Stimulated activated CD4-positive, alpha-beta T cell treated with anti-CD3 and anti-CD28 coated beads, Interleukin-15, amount 100 ng/mL, for 48 hours (primary cell): ENCODE results near the gene FNDC8.
"Not testable (repeated sequence)": the region's sequence is repeated elsewhere in the genome, so short reads cannot be mapped to it uniquely, and the experiment has no call there.

Source experiments
- DNase-seq, 2 donors: peaks; one replicate each; pipeline ENCODE4 v3.0.0-alpha.2; 2020; ENCODE audit warnings: low read depth in 2 of 2

The FNDC8 gene

DNA sequence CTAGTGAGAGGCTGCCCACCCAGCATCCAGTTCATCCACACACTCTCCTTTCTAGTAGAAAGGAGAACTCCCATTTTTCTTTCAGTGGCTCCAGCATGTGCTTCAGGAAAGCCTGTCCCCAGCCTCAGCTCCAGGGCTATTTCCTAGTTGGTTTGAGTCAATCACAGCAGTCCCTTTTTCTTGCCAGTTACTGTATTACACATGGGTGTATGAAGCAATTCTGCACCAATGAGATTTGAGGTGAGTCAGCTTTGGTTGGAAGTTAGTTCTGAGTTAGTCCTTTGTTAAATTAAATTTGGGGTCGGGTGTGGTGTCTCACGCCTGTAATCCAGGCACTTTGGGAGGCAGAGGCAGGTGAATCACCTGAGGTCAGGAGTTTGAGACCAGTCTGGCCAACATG, 26.5 kb upstream of the FNDC8 start:
- no peak for DNase-seq

DNA sequence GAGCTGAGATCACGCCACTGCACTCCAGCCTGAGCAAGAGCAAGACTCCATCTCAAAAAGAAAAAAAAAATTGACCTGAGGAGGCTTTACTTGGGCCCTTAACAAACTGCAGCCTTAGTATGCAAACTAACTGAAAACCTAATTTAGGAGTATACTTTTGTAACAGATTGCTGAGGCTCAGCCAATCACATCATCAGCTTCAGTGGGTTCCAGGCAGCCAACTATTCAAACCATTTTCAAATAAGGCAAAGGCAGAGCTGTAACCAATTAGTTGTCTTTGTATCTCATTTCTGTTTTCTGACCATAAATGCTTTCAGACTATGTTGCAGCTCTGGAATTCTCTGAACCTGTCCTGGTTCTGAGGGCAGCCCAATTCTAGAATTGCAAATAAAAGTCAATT, 25.7 kb upstream of the FNDC8 start:
- DNase-seq: no peak

DNA sequence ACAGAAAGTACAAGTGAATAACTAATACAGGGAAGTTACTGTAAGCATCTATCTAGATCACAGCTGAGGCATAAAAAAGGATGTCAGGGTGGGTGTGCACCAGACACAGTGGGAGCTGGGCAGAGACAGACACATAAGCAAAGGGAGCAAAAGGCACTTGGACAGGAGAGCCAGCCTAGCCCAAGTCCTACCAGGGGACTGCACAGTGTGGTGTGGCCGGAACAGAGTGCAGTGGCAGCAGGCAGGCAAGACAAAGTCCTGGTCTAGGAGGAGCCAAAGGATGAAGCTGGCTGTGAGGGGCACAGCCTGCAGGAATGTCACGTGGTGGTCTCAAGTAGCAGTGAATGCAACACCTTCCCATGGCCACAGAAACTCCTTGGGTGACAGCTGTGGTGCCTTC, 23.6 kb upstream of the FNDC8 start:
- no peak for DNase-seq

DNA sequence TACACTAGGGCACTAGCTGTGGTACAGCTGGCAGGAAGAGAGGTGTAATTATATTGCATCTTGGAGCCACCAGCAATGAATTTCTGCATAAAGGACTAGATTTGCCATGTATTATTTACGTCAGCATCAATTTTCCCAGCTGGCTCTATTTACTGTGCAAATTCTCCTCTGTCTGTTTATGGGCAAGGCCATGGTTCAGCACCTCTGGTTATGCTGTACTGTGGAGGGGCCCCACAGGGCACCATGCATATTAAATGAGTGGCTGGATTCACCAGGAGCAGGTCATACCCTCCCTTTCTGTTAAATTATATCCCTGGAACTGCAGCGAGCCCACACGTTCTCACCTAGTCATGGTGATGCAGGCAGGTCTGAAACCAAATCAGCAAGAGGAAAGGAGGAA, 21.5 kb upstream of the FNDC8 start:
- DNase-seq: no peak

DNA sequence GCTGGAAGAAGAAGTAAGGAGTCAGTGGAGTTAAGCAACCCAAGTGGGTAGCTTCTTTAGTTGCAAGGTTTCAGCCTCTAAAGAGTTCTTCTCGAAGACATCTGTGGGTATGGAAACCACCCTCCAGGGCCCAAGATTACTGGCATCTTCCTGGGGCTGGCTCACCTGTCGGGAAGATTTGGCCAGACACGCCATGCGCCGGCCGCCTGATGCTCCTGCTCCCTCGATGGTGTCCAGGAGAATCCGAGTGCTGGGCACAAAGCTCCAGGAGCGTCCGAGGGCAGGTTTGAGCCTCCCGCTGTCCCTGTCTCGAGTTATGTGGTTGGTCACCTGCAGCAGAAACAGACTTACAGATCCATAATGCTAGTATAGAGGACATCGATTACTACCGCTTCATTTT, 20.4 kb upstream of the FNDC8 start:
- no peak for DNase-seq

DNA sequence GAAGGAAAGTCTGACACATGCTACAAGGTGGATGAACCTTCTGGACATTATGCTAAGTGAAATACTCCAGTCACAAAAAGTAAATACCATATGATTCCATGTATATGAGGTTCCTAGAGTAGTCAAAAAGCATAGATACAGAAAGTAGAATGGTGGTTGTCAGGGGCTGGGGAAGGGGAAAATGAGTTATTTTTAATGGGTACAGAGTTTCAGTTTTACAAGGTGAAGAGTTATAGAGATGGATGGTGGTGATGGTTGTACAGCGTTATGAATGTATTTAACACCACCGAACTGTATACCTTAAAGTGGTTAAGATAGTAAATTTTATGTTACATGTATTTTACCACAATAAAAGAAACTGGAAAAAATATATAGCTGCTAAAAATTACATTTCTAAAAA, 19.7 kb upstream of the FNDC8 start:
- DNase-seq: no peak

DNA sequence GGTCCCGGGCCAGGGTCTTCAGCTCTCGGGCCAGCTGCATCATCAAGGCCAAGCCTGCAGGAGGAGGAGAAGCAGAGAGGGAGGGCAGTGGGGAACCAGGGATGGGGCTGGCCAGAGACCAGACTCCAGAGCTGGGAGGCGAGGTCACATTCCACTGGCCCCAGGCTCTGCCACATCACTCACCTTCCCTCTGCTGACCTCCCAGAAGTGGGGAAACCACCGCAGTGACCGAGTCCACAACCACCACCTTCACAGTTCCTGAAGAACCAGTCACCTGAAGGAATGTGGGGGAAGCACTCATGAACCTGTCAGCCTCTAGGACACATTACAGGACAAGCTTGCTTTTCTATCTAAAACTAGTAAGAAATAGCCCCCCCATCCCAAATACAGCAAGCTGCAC, 18.1 kb upstream of the FNDC8 start:
- no peak for DNase-seq

DNA sequence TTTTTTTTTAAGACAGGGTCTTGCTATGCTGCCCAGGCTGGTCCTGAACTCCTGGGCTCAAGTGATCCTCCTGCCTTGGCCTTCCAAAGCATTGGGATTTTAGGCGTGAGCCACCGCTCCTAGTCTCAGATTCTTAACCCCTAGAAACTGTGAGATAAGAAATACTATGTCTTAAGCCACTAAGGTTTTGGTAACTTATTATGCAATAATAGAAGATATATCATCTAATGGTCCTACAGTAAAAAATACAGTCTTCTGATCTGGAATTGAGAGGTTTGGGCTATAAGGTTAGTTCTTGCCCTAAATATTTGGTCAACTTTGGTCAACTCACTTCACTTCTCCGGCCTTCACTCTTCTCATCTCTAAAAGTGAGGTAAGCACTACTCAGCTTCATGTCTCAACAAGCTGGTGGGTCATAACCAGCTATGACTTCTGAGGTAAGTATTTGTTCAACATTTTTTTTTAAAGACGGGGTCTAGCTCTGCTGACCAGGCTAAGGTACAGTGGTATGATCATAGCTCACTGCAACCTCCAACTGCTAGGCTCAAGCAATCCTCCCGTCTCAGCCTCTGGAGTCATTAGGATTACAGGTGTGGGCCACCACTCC, 16.5 kb upstream of the FNDC8 start:
- no peak for DNase-seq

DNA sequence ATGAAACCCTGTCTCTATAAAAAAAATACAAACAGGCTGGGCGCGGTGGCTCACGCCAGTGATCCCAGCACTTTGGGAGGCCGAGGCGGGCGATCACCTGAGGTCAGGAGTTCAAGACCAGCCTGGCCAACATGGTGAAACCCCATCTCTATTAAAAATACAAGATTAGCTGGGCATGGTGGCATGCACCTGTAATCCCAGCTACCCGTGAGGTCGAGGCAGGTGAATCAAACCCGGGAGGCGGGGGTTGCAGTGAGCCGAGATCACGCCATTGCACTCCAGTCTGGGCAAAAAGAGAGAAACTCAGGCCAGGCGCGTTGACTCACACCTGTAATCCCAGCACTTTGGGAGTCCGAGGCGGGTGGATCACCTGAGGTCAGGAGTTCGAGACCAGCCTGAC, 10.6 kb upstream of the FNDC8 start:
- DNase-seq: not testable (repeated sequence)

DNA sequence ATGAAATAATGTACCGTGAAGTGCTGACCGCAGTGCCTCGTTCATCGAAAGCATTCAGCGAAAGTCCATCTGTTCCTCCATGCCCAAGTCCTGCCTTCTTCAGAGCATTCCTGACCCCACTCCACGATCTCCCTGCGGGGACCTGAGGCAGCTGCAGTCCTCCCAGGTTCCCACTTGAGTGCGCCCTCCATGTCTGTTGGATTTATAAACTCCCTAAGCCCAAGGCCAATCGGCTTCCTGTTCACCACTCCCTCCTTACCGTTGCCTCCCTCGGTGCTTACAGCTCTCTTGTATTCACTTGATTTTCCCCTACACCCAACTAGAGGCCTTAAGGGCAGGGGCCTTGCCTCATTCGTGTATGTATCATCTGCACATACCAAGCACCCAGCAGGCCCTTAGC, 4.6 kb upstream of the FNDC8 start:
- DNase-seq: no peak

DNA sequence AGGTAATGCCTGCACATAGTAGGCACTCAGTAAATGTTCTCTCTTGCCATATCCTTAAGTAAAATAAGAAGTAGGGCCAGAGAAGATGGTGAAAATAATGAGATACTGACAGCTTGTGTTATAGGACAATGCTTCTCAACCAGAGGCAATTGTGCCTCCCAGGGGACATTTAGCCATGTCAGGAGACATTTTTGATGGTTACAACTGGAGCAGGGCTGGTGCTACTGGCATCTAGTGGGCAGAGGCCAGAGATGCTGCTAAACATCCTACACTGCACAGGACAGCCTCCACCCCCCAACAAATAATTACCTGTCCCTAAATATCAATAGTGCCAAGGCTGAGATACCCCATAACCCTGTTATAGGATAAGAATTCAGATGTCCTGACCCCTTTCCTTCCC, 3.4 kb upstream of the FNDC8 start:
- no peak for DNase-seq

DNA sequence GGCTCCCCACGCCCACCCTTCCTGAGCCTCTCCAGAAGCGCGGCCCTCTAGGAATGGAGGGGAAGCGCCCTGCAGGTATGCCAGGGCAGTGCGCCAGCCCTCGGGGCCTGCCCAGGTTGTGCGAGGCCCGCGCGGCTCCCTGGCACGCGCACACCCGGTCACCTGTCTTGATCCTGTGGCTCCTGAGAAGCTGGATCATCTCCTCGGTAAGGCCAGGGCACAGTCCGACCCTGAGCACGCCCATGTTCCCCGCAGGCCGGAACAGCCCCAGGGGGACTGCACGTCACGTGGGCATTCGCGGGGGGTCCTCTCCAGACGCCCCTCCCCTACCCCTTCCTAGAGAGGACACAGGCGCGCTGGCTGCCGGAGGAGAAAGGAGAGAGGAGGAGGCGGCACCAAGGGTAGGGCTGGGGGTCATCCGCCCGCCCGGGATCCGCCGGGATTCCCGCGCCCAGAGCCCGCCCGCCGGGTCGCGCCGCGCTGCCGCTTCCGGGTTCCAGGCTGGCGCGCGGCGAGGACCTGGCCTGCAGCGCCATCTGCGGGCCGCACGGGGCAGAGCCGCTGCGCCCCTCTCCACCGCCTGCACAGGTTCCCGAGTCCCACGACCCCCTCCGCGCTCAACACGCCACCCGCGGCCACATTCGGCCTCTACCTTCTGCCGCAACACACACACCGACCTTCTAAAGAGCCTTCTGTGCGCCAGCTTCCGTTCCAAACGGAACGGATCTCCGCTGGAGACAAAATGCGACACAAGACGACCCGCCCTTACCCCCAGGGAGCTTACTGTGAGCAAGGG, 1.8 kb upstream of the FNDC8 start, which contains the start of gene RAD51D:
TSS of gene RAD51D (minus strand) at position 491 of the 796 bp plus-strand sequence. CDS start at position 244, 247 bp downstream.
- DNase-seq: peak; percentile 71 to 73

DNA sequence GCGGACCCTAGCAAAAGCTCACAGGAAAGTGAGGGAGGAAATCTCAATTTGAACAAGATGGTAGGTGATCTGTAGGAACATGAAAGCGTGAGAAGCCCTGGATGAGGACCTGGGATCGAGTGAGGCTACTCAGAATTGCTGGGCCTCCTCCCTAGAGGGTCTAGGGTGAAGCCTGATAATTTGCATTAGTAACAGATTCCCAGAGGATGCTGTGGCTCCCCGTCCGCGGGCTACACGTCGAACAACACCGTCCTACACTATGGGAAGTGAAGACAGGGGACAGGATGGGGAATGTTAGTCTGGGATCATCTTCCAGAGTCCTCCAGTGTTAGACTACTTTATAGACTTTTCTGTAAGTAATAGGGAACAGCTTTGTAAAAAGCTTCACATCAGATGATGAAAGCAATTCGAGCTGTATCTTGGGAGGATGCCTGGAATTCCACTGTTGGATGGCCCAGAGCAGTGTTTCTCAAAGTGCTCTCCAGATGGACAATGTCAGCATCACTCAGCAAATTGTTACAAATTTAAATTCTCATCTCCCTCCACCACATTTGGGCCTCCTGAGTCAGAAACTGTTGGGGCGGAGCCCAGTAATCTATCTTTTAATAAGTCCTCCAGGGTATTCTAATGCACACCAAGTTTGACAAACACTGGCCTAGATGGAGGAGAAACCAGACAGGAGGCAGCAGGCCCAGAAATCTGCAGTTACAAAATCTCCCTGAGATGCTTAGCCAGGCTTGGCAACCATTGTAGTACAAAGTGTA, 6.5 kb downstream of the FNDC8 start:
- DNase-seq: no peak

DNA sequence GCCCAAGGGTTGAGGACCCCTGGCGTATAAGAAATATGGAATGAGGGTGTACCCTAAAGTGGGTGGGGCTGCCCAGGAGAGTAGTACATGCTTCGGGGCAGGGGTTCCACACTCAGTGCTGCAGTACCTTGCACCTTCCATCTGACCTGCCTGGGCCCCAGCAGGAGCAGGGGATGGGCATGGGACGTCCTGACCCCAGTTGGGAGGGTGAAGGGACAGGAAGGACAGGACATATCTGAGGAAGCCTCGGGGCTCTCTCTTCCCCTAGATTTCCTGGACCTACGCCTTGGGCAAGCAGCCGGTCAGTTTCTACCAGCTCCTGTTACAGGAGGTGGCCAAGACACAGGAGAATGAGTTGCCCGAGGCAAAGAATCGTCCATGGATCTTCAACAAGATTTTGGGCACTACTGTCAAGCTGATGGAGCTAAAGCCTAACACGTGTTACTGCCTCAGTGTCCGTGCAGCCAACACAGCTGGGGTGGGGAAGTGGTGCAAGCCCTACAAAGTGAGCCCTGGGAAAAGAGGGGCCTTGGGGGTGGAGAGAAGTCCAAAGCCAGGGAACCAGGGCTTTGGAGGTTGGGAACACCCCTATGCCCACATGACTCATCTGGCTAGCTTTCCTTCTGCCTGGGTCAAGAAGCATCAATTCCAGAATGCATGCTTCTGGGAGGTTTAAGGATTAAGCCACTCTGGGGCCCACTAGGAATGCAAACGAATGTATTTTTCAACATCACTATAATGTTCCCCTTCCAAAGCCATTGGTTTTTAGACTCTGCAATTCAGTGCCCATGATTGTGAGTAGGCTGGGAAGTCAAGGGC, 7.9 kb downstream of the FNDC8 start:
- no peak for DNase-seq

DNA sequence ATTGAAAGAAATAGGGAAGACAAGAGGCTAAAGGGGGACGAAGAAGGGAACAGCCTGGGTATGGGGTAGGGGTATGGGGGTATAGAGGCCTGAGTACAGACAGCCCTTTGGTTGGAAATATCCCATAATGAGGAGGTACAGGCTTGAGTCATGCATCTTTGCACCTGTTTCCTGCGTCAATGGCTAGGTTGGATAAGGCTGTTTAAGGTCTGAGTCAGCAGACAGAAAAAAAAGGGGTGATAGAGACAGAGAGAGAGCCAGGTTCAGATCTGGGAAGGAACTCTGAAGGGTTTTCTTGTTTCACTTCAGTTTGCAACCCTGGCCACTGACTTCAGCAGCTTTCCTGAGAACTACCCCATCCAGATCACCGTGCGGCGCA, 8.5 kb downstream of the FNDC8 start:
- no peak for DNase-seq

DNA sequence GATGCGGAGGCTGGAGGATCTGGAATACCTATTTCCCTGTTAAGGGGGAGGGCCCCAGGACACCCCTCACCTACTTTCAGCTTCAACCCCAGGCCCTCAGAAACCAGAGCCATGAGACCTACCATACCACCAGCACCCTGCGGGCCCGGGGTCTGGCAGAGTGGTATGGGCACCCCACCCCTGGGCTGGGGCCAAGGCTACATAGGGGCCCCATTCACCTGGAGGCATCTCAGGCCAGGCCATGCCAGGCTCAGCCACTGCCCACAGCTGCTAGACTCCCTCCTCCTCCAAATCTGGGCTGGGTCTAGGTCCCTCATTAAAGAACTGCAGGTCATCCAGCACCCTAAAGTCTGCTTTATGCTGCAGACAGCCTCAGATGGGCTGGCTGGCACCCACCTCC, 9.0 kb downstream of the FNDC8 start:
- DNase-seq: no peak

DNA sequence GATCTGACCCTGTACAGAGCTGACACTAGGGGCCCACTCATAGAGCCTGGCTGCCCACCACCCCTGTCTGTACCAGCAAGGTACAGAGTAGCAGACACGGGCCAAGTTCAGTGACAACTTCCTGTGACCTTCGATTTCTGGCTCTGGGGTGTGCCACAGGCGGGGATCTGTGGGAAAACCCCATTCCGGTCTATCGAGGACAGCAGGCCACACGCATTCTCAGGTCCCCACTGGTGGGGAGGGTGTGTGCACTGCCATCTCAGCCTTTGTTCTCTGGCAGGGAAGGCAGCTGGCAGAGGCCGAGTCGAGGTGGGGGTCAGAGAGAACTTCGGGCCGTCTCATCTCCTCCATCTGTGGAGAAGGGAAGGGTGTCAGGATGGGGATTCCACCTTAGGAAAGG, 10.7 kb downstream of the FNDC8 start:
- DNase-seq: no peak

DNA sequence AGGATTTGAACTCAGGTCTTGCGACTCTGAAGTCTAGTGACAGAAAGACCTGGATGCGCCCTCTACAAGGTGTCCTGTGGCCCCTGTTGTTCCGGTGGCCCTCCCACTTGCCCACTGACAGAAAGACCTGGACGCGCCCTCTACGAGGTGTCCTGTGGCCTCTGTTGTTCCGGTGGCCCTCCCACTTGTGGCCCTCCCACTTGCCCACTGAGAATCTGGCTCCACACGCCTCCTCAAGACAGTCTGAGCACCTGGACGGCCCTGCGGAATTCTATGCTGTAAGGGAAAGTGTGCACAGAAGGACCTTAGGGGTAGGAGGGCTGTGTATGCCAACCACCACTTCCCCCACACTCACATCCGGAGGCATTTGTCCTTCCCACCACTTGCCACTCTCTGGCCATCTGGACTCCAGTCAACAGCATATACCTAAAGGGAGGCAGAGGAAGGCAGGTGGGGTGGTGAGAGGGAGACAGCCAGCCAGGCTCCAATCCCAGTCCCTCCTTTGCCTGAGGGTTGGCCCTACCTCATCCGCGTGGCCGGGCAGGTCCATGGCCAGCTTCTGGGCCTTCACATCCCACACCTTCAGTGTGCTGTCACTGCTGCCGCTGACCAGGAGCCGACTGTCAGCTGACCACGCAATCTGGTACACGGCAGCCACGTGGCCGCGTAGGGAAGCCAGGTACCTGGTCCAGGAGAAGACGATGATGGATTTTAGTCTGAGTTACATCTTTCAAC, 11.6 kb downstream of the FNDC8 start:
- no peak for DNase-seq

DNA sequence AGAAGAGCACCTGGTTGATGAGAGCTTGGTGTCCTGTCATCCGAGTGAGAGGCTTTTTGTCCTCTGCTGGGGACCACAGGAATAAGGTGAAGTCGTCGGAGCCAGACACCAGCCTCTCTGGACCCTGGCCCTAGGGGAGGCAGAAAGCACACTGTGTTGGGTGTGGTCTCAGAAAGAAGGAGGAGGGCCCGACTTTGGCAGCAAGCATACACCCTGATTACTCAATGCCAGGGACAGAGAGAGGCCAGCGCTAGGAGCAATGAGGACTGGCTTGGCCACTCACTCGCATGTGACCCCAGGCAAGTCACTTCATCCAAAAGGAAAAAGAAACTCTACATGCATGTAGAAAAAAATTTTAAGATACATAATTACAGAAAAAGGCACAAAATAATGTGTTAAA, 13.9 kb downstream of the FNDC8 start:
- no peak for DNase-seq

DNA sequence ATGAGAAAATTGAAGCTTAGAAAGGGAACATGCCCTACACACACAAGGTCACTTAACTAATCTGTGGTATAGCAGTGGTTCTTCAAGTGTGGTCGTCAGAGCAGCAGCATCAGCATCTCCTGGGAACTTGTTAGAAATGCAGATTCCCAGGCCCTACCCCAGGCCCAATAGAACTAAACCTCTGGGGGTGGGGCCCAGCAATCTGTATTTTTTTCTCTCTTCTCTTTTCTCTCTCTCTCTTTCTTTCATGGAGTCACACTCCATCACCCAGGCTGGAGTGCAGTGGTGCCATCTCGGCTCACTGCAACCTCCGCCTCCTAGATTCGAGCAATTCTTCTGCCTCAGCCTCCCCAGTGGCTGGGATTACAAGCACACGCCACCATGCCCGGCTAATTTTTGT, 16.8 kb downstream of the FNDC8 start:
- no peak for DNase-seq
